CD4-positive, alpha-beta memory T cell (primary cell): Measurements from ENCODE around the gene TRAIP. TPM values are rescaled to one million over a fixed set of nuclear protein-coding genes. Genes with fewer than 3 reads are reported as not detected.
A peak's percentile ranks its signal among the peaks of the same experiment; 100 is the strongest.

ENCODE experiments used
- CTCF ChIA-PET: fragments of 350-600 bp; sonication (Branson Sonifier 250); formaldehyde crosslinking; loops from one replicate; lab custom pipeline; 2021; ENCODE audit warnings: inconsistent platforms; ENCODE audit not compliant: partially characterized antibody; lab: Charles Lee
- POLR2A ChIA-PET: fragments of 350-600 bp; sonication (Branson Sonifier 250); formaldehyde crosslinking; loops from one replicate; lab custom pipeline; 2021; ENCODE audit not compliant: partially characterized antibody; lab: Charles Lee
- DNase-seq, 5 donors: peaks; one replicate each; pipeline versions ENCODE4 v3.0.0 to v3.0.0-alpha.2; 2020 to 2022; ENCODE audit warnings: mixed read lengths in 1 of 5
- H3K27ac ChIP-seq: one replicate; pipeline ENCODE4 v1.7.0; 2013; ENCODE audit warnings: low read depth, low read length
- H3K27me3 ChIP-seq: 2 replicates; pipeline ENCODE4 v1.7.0; 2013; ENCODE audit warnings: mild to moderate bottlenecking, low read length, moderate library complexity; ENCODE audit not compliant: insufficient read depth
- H3K36me3 ChIP-seq: 2 replicates; pipeline ENCODE4 v1.7.0; 2013; ENCODE audit warnings: mild to moderate bottlenecking, low read length, moderate library complexity; ENCODE audit not compliant: insufficient read depth
- H3K4me1 ChIP-seq: 2 replicates; pipeline ENCODE4 v1.7.0; 2013; ENCODE audit warnings: mild to moderate bottlenecking, low read length, moderate library complexity; ENCODE audit not compliant: insufficient read depth
- H3K4me3 ChIP-seq, 2 donors: one replicate each; pipeline ENCODE4 v1.7.0; 2013; ENCODE audit warnings: low read length in 2 of 2, mild to moderate bottlenecking in 1 of 2
- H3K9me3 ChIP-seq, 2 donors: one replicate each; pipeline ENCODE4 v1.7.0; 2013; ENCODE audit warnings: low read length in 2 of 2, control low read depth in 1 of 2; ENCODE audit not compliant: control insufficient read depth in 1 of 2
- H3K27ac Mint-ChIP-seq, 7 donors: one replicate each; pipeline ENCODE4 v1.8.0; 2020 to 2021; ENCODE audit warnings: mixed read lengths in 7 of 7, mild to moderate bottlenecking in 6 of 7, inconsistent platforms in 3 of 7, moderate library complexity in 3 of 7
- H3K27me3 Mint-ChIP-seq, 2 donors: one replicate each; pipeline ENCODE4 v1.8.0; 2020 to 2021; ENCODE audit warnings: mixed read lengths in 2 of 2
- H3K36me3 Mint-ChIP-seq, 2 donors: one replicate each; pipeline ENCODE4 v1.8.0; 2020 to 2021; ENCODE audit warnings: mixed read lengths in 2 of 2, inconsistent platforms in 1 of 2, mild to moderate bottlenecking in 1 of 2
- H3K4me1 Mint-ChIP-seq, 4 donors: one replicate each; pipeline ENCODE4 v1.8.0; 2020 to 2021; ENCODE audit warnings: mixed read lengths in 4 of 4, mild to moderate bottlenecking in 1 of 4
- H3K4me3 Mint-ChIP-seq, 8 donors: one replicate each; pipeline ENCODE4 v1.8.0; 2020 to 2021; ENCODE audit warnings: mixed read lengths in 8 of 8, mild to moderate bottlenecking in 7 of 8, moderate library complexity in 6 of 8, inconsistent platforms in 3 of 8
- H3K9me3 Mint-ChIP-seq, 8 donors: one replicate each; pipeline ENCODE4 v1.8.0; 2020 to 2021; ENCODE audit warnings: mixed read lengths in 8 of 8, mild to moderate bottlenecking in 5 of 8, inconsistent platforms in 3 of 8, moderate library complexity in 1 of 8
- intact Hi-C: fragments of 100-400 bp; cut with micrococcal nuclease; formaldehyde crosslinking; loops from one replicate; pipeline ENCODE4 v1.15.1; 2023
- microRNA-seq: library from miRNA; unstranded; fragments of <30 nt; microRNA quantifications from one replicate; pipeline ENCODE4 v1.2.0, GENCODE V29; 2021; ENCODE audit warnings: borderline replicate concordance, borderline number of aligned reads, borderline microRNAs expressed, mixed read lengths
- polyA plus RNA-seq, 2 donors: library from polyadenylated mRNA; unstranded; fragments of 300-500 nt; fragmentation: Illumina TruSeq; gene quantifications; one replicate each; pipeline ENCODE4 v1.2.3, GENCODE V29; 2021
- total RNA-seq, 2 experiments: library from RNA; stranded (reverse); gene quantifications; one replicate each; pipeline ENCODE4 v1.2.3, GENCODE V29; 2021

The TRAIP gene
- total and polyA plus RNA-seq, 4 experiments from 2014 or later, result 1.0 to 6.7 (median 3.2) TPM

- intact Hi-C loops, result no loop called here
- H3K4me3 Mint-ChIP-seq, result peak overlapping the region in 7 of 8 donors; percentile 5 to 64 (median 44)
- no peaks in the 10 kb centered on the region for H3K27me3 Mint-ChIP-seq
- ChIA-PET POLR2A (no interaction called here), CTCF (no interaction called here)
- DNase-seq, result no peak
- H3K27me3 ChIP-seq, result no peaks in the 10 kb centered on the region
- H3K4me1 ChIP-seq, result peaks cover 43% of the 10 kb centered on the region
- H3K4me1 Mint-ChIP-seq, result peaks cover 28 to 64% (median 41%) of the 10 kb centered on the region in 4 donors
- H3K4me3 ChIP-seq, result no peak overlapping the region
- no peaks in the 10 kb centered on the region for H3K9me3 Mint-ChIP-seq
- H3K27ac ChIP-seq, result no peak overlapping the region
- no peaks in the 10 kb centered on the region for H3K9me3 ChIP-seq
- peak overlapping the region in 5 of 7 donors; percentile 36 to 85 (median 68) for H3K27ac Mint-ChIP-seq
- H3K36me3 ChIP-seq, result peaks cover 7% of the 10 kb centered on the region
- H3K36me3 Mint-ChIP-seq, result peaks cover 22 to 42% of the 10 kb centered on the region in 2 donors
Observed at GRCh38 chr3:49780080-49780974, 76.0 kb downstream of the TRAIP start.

- Histone ChIP-seq H3K36me3 (peaks cover 12% of the 10 kb centered on the region), H3K27me3 (no peaks in the 10 kb centered on the region), H3K27ac (no peak overlapping the region), H3K9me3 (no peaks in the 10 kb centered on the region), H3K4me1 (peaks cover 41% of the 10 kb centered on the region), H3K4me3 (no peak overlapping the region)
- DNase-seq, result no peak
- intact Hi-C loops, result no loop called here
- Mint-ChIP-seq H3K36me3 (peaks cover 19 to 43% of the 10 kb centered on the region in 2 donors), H3K27me3 (no peaks in the 10 kb centered on the region), H3K4me1 (peaks cover 29 to 63% (median 40%) of the 10 kb centered on the region in 4 donors), H3K9me3 (no peaks in the 10 kb centered on the region), H3K4me3 (peak overlapping the region in 4 of 8 donors; percentile 5 to 64 (median 25)), H3K27ac (peak overlapping the region in 5 of 7 donors; percentile 36 to 85 (median 68))
- POLR2A ChIA-PET, result no interaction called here
- CTCF ChIA-PET, result interaction anchor here (0.5 kb wide), 1 partner anchor 1660 kb away, joined by 3 read pairs; no protein-coding TSS in a partner anchor
Observed at GRCh38 chr3:49779358-49780079, 76.8 kb downstream of the TRAIP start.

Small RNA genes lying within 50 kb of the gene (microRNA-seq; reads per million reads assigned to microRNA genes)
- 1.9 reads per million for gene MIR5193

Other genes starting within 250 kb of the TRAIP start
- gene APEH, start 182.2 kb downstream of the TRAIP start, total RNA-seq, result 100 to 1,000 TPM; 130 to 136 TPM
- 100 to 1,000 TPM; 100 to 140 TPM for gene APEH, start 182.2 kb downstream of the TRAIP start, polyA plus RNA-seq
- gene MST1, start 167.1 kb downstream of the TRAIP start, total RNA-seq, result 10 to 100 TPM in 1 of 2 experiments, 1 to 10 TPM in 1; 6.3 to 10.2 TPM
- under 1 TPM in 1 of 2 donors, not detected in 1; 0.94 TPM for gene MST1, start 167.1 kb downstream of the TRAIP start, polyA plus RNA-seq
- gene RNF123, start 167.0 kb downstream of the TRAIP start, total RNA-seq, result 10 to 100 TPM; 69.7 to 74.7 TPM
- gene RNF123, start 167.0 kb downstream of the TRAIP start, polyA plus RNA-seq, result 10 to 100 TPM in 1 of 2 donors, 1 to 10 TPM in 1; 3.1 to 25.0 TPM
- not detected for gene AMIGO3, start 136.9 kb downstream of the TRAIP start, total RNA-seq
- gene AMIGO3, start 136.9 kb downstream of the TRAIP start, polyA plus RNA-seq, result not detected
- 10 to 100 TPM; 59.5 to 61.3 TPM for gene GMPPB, start 132.6 kb downstream of the TRAIP start, total RNA-seq
- gene GMPPB, start 132.6 kb downstream of the TRAIP start, polyA plus RNA-seq, result 10 to 100 TPM; 22.2 to 24.0 TPM
- gene IP6K1, start 70.0 kb downstream of the TRAIP start, total RNA-seq, result 10 to 100 TPM; 50.1 to 60.0 TPM
- 10 to 100 TPM; 19.4 to 38.8 TPM for gene IP6K1, start 70.0 kb downstream of the TRAIP start, polyA plus RNA-seq
- gene CDHR4, start 56.7 kb downstream of the TRAIP start, total RNA-seq, result under 1 TPM in 1 of 2 experiments, not detected in 1; 0.17 TPM
- gene CDHR4, start 56.7 kb downstream of the TRAIP start, polyA plus RNA-seq, result not detected
- 1 to 10 TPM in 1 of 2 experiments, under 1 TPM in 1; 0.55 to 1.2 TPM for gene INKA1, start 53.3 kb downstream of the TRAIP start, total RNA-seq
- gene INKA1, start 53.3 kb downstream of the TRAIP start, polyA plus RNA-seq, result 1 to 10 TPM in 1 of 2 donors, under 1 TPM in 1; 0.45 to 1.5 TPM
- gene UBA7, start 42.6 kb downstream of the TRAIP start, total RNA-seq, result 100 to 1,000 TPM; 269 to 299 TPM
- gene UBA7, start 42.6 kb downstream of the TRAIP start, polyA plus RNA-seq, result 10 to 100 TPM; 39.8 to 45.7 TPM
- not detected for gene CAMKV, start 13.3 kb upstream of the TRAIP start, total RNA-seq
- gene CAMKV, start 13.3 kb upstream of the TRAIP start, polyA plus RNA-seq, result not detected
- 1 to 10 TPM; 1.3 TPM for gene MST1R, start 47.3 kb upstream of the TRAIP start, total RNA-seq
- under 1 TPM in 1 of 2 donors, not detected in 1; 0.38 TPM for gene MST1R, start 47.3 kb upstream of the TRAIP start, polyA plus RNA-seq
- 10 to 100 TPM in 1 of 2 experiments, 1 to 10 TPM in 1; 9.5 to 11.1 TPM for gene MON1A, start 73.2 kb upstream of the TRAIP start, total RNA-seq
- 10 to 100 TPM; 15.2 to 16.5 TPM for gene MON1A, start 73.2 kb upstream of the TRAIP start, polyA plus RNA-seq
- 100 to 1,000 TPM; 191 to 194 TPM for gene RBM6, start 83.6 kb upstream of the TRAIP start, total RNA-seq
- 10 to 100 TPM; 17.9 to 45.7 TPM for gene RBM6, start 83.6 kb upstream of the TRAIP start, polyA plus RNA-seq
- 100 to 1,000 TPM; 377 to 385 TPM for gene RBM5, start 232.4 kb upstream of the TRAIP start, total RNA-seq
- gene RBM5, start 232.4 kb upstream of the TRAIP start, polyA plus RNA-seq, result 10 to 100 TPM; 16.7 to 47.9 TPM